HEK293 (cell line): ENCODE results near the gene TRMT112.

Source experiments
- ATF2 ChIP-seq: fragments of 450-650 bp; formaldehyde crosslinking; IDR thresholded peaks from 2 replicates; pipeline ENCODE4 v1.5.1; 2016; ENCODE audit warnings: missing biosample characterization, missing genetic modification characterization, low read depth
- CTCF ChIP-seq: fragments of 450-650 bp; formaldehyde crosslinking; IDR thresholded peaks from 2 replicates; pipeline ENCODE4 v1.5.1; 2016; ENCODE audit warnings: missing biosample characterization, missing genetic modification characterization
- ELK4 ChIP-seq: IDR thresholded peaks from 2 replicates; pipeline ENCODE4 v1.6.1; 2011; ENCODE audit warnings: mild to moderate bottlenecking, low read depth, low read length, borderline replicate concordance
- KLF16 ChIP-seq: fragments of 450-650 bp; formaldehyde crosslinking; IDR thresholded peaks from 2 replicates; pipeline ENCODE4 v1.5.1; 2017; ENCODE audit warnings: missing biosample characterization, missing genetic modification characterization
- REST ChIP-seq: fragments of 450-650 bp; formaldehyde crosslinking; IDR thresholded peaks from 2 replicates; pipeline ENCODE4 v1.5.1; 2016; ENCODE audit warnings: missing biosample characterization, missing genetic modification characterization
- SETDB1 ChIP-seq: IDR thresholded peaks from one replicate; pipeline ENCODE4 v1.6.1; 2017; ENCODE audit warnings: mild to moderate bottlenecking, low read length, moderate library complexity, mixed read lengths; ENCODE audit not compliant: insufficient read length
- SP7 ChIP-seq: fragments of 450-650 bp; formaldehyde crosslinking; IDR thresholded peaks from 2 replicates; pipeline ENCODE4 v1.5.1; 2016; ENCODE audit warnings: missing biosample characterization, missing genetic modification characterization
- YY1 ChIP-seq: fragments of 450-650 bp; formaldehyde crosslinking; IDR thresholded peaks from 2 replicates; pipeline ENCODE4 v1.5.1; 2018; ENCODE audit warnings: missing biosample characterization, missing genetic modification characterization
- ZBTB1 ChIP-seq: fragments of 450-650 bp; formaldehyde crosslinking; IDR thresholded peaks from 2 replicates; pipeline ENCODE4 v1.5.1; 2016; ENCODE audit warnings: missing biosample characterization, missing genetic modification characterization
- ZBTB11 ChIP-seq: fragments of 450-650 bp; formaldehyde crosslinking; conservative IDR thresholded peaks from 2 replicates; pipeline ENCODE4 v1.5.1; 2016; ENCODE audit warnings: low read depth, missing biosample characterization, missing genetic modification characterization
- ZBTB26 ChIP-seq: fragments of 450-650 bp; formaldehyde crosslinking; optimal IDR thresholded peaks from 2 replicates; pipeline ENCODE3; 2016; ENCODE audit warnings: missing biosample characterization, mild to moderate bottlenecking, missing genetic modification characterization
- ZFP3 ChIP-seq: fragments of 450-650 bp; formaldehyde crosslinking; IDR thresholded peaks from 2 replicates; pipeline ENCODE4 v1.5.1; 2016; ENCODE audit warnings: low read depth, missing biosample characterization, missing genetic modification characterization
- ZNF416 ChIP-seq: fragments of 450-650 bp; formaldehyde crosslinking; IDR thresholded peaks from 2 replicates; pipeline ENCODE4 v1.5.1; 2016; ENCODE audit warnings: missing biosample characterization, missing genetic modification characterization

GRCh38 chr11:64334764-64335735, 17.7 kb upstream of the TRMT112 start:
- TF ChIP-seq ZNF416 = no peak
- no peak for TF ChIP-seq CTCF (tag by site-specific recombination)
- TF ChIP-seq ATF2 = no peak
- no peak for TF ChIP-seq ZFP3
- TF ChIP-seq SP7 (tag by site-specific recombination) = peak; percentile 64; the same call in 1 of the 2 replicates
- TF ChIP-seq KLF16 (tag by site-specific recombination) = no peak
- no peak for TF ChIP-seq YY1
- TF ChIP-seq ZBTB11 = no peak
- no peak for TF ChIP-seq ZBTB1 (tag by site-specific recombination)
- no peak for TF ChIP-seq ZBTB26 (tag by site-specific recombination)
- TF ChIP-seq SETDB1 = no peak
- no peak for TF ChIP-seq ELK4
- no peak for TF ChIP-seq REST
